Testis (tissue), 3 donors: ENCODE measurements around the gene FSTL5. TPM values are rescaled to one million over a fixed set of nuclear protein-coding genes. Genes with fewer than 3 reads are reported as not detected.

Experiments
- DNase-seq: peaks from one replicate; pipeline ENCODE4 v3.0.0-alpha.2; 2019
- H3K27ac ChIP-seq, 2 donors: fragments of 200-600 bp; sonication (generic); one replicate each; pipeline ENCODE4 v1.5.1; 2019
- H3K27me3 ChIP-seq: fragments of 200-600 bp; sonication (generic); one replicate; pipeline ENCODE4 v1.5.1; 2019
- H3K36me3 ChIP-seq: fragments of 200-600 bp; sonication (generic); one replicate; pipeline ENCODE4 v1.5.1; 2017; ENCODE audit warnings: low read depth; ENCODE audit errors: missing control alignments
- H3K4me1 ChIP-seq: fragments of 200-600 bp; sonication (generic); one replicate; pipeline ENCODE4 v1.5.1; 2019
- H3K4me3 ChIP-seq, 2 donors: fragments of 200-600 bp; sonication (generic); one replicate each; pipeline ENCODE4 v1.5.1; 2017 to 2019
- H3K9me3 ChIP-seq: fragments of 200-600 bp; sonication (generic); one replicate; pipeline ENCODE4 v1.5.1; 2017
- POLR2A ChIP-seq: fragments of 450-650 bp; IDR thresholded peaks from one replicate; pipeline ENCODE4 v1.6.1; 2017; ENCODE audit warnings: antibody characterized with exemption, mild to moderate bottlenecking, moderate library complexity
- whole genome bisulfite sequencing, 2 donors: methylation state at CpG; one replicate each; pipeline ENCODE4 v1.1.5; 2018; 5-methylcytosine and 5-hydroxymethylcytosine counted together
- intact Hi-C: fragments of 100-400 bp; cut with DNase I; formaldehyde crosslinking; loops from one replicate; pipeline ENCODE4 v1.15.1; 2023; ENCODE audit warnings: low total_unique reads
- polyA plus RNA-seq: library from polyadenylated mRNA; stranded (reverse); fragments of 350-450 nt; fragmentation: Illumina TruSeq; extraction: RNeasy Lipid Tissue Mini Kit (QIAGEN cat#74804); gene quantifications from one replicate; pipeline ENCODE4 v1.2.3, GENCODE V29; 2014; ENCODE audit warnings: low read depth, low replicate concordance; ENCODE audit not compliant: insufficient read depth
- total RNA-seq, 2 donors: library from RNA; depleted of rRNA; stranded (reverse); fragments of >200 nt; gene quantifications; one replicate each; pipeline ENCODE4 v1.2.3, GENCODE V29; 2016
- TF ChIP-seq, protein P1 (sequence below), 3 experiments: fragments of 450-650 bp in 2 of 3; fragments of 200-600 bp in 1 of 3; sonication (generic) in 1 of 3; IDR thresholded peaks; one replicate each; pipeline ENCODE4 v1.5.1; 2016 to 2019; ENCODE audit warnings: antibody characterized with exemption in 3 of 3, mild to moderate bottlenecking in 2 of 3, moderate library complexity in 1 of 3

Gene FSTL5
- total and polyA plus RNA-seq, 3 donors from 2014 or later = 0.57 to 1.0 (median 0.68) TPM

DNA sequence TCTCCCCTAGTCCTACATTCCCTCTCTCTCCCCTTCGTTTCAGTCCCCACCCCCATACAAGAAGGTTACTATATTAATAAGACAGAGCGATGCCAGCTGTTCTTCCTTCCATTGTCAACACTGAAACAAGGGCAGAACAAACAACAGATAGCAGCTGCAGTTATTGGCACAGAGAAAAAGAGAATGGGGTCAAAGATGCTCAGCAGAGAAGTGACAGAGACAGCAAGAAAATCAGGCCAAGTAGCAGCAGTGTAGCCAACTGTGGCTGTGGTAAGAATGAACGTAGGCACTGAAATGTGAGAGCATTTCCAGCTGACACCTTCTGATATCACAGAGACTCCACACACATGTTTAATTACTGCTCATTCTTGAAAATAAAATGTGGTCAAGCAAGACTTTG is 641.8 kb downstream of the FSTL5 start:
- no peaks in the 10 kb centered on the region for H3K4me1 ChIP-seq
- no peak overlapping the region for H3K4me3 ChIP-seq
- TF ChIP-seq, protein P1, sequence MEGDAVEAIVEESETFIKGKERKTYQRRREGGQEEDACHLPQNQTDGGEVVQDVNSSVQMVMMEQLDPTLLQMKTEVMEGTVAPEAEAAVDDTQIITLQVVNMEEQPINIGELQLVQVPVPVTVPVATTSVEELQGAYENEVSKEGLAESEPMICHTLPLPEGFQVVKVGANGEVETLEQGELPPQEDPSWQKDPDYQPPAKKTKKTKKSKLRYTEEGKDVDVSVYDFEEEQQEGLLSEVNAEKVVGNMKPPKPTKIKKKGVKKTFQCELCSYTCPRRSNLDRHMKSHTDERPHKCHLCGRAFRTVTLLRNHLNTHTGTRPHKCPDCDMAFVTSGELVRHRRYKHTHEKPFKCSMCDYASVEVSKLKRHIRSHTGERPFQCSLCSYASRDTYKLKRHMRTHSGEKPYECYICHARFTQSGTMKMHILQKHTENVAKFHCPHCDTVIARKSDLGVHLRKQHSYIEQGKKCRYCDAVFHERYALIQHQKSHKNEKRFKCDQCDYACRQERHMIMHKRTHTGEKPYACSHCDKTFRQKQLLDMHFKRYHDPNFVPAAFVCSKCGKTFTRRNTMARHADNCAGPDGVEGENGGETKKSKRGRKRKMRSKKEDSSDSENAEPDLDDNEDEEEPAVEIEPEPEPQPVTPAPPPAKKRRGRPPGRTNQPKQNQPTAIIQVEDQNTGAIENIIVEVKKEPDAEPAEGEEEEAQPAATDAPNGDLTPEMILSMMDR (IDR thresholded peaks at IDR 0.05) = no peak
- TF ChIP-seq POLR2A = no peak
- DNase-seq = peak; percentile 42
- H3K9me3 ChIP-seq = no peaks in the 10 kb centered on the region
- H3K27me3 ChIP-seq = no peaks in the 10 kb centered on the region
- WGBS, 2 donors = 23 to 24% methylated on average over 3 of the region's 3 CpGs
- intact Hi-C loops = no loop called here
- no peak overlapping the region for H3K27ac ChIP-seq
- H3K36me3 ChIP-seq = no peaks in the 10 kb centered on the region

DNA sequence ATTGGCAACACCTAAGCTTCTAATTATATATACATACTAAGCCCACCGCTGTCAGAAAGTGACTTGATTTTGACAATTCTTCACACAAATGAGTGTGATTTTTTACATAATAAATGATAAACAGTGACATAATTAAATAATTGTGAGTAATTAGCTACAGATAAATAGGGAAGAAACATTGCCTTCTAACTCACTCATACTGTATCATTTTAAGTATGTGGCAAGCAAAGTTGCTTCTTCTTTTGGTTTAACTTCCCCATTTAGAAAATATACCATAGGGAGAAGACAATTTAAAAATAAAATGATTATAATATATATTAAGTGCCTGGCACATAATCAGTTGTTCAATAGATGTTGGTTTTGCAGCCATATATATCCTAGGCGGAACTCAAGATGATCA is 644.2 kb downstream of the FSTL5 start:
- TF ChIP-seq POLR2A = no peak
- TF ChIP-seq, protein P1 (IDR thresholded peaks at IDR 0.05) = no peak
- Histone ChIP-seq H3K4me1 (no peaks in the 10 kb centered on the region), H3K36me3 (no peaks in the 10 kb centered on the region), H3K27me3 (no peaks in the 10 kb centered on the region), H3K27ac (no peak overlapping the region), H3K9me3 (no peaks in the 10 kb centered on the region), H3K4me3 (no peak overlapping the region)
- intact Hi-C loops = no loop called here
- WGBS, 2 donors = 93 to 98% methylated on average over 2 of the region's 2 CpGs
- no peak for DNase-seq

DNA sequence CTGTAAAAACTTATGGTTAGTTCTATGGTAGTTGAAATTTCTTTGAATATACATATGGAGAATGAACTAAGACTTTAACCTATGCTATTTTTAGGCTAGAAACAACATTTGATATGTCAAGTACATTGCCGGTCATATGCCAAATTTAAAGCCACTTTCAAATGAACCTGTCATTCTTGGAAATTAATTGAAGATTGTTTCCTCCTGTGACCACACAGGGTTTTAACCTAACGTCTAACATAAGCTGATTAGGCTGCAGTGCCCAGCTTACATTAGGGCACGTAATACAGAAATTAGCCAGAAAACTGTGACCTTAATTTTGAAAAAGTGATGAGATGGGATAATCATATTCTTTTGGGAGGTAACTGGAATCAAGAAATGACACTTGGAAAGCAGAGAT is 645.9 kb downstream of the FSTL5 start:
- no peaks in the 10 kb centered on the region for H3K27me3 ChIP-seq
- H3K4me3 ChIP-seq = no peak overlapping the region
- no peak for TF ChIP-seq POLR2A
- TF ChIP-seq, protein P1 (IDR thresholded peaks at IDR 0.05) = no peak
- H3K4me1 ChIP-seq = no peaks in the 10 kb centered on the region
- intact Hi-C loops = no loop called here
- H3K9me3 ChIP-seq = no peaks in the 10 kb centered on the region
- H3K27ac ChIP-seq = no peak overlapping the region
- WGBS, 2 donors = 62 to 79% methylated on average over 3 of the region's 3 CpGs
- DNase-seq = no peak
- H3K36me3 ChIP-seq = no peaks in the 10 kb centered on the region

DNA sequence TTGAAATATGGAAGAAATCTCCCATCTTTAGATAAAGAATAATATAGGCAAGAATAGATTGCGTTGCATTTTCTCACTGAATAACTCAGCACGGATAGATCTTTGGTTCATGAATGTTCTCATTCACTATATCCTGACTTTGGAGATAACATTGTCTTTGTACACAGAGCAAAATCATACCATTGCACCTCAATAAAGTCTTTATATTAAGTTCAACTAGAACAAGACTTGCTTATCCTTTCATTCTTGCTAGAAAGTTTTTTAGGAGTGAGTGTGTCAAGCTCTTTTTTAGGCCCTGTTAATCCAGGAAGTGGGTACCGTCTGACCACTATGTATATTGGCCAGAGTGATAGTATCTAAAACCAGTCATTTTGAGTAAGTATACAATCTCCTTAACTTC is 658.7 kb downstream of the FSTL5 start:
- Histone ChIP-seq H3K9me3 (no peaks in the 10 kb centered on the region), H3K36me3 (no peaks in the 10 kb centered on the region), H3K4me1 (no peaks in the 10 kb centered on the region), H3K27me3 (no peaks in the 10 kb centered on the region), H3K27ac (no peak overlapping the region), H3K4me3 (no peak overlapping the region)
- intact Hi-C loops = no loop called here
- WGBS, 2 donors = 53 to 71% methylated on average over 3 of the region's 3 CpGs
- TF ChIP-seq, protein P1 (IDR thresholded peaks at IDR 0.05) = no peak
- no peak for TF ChIP-seq POLR2A
- no peak for DNase-seq

DNA sequence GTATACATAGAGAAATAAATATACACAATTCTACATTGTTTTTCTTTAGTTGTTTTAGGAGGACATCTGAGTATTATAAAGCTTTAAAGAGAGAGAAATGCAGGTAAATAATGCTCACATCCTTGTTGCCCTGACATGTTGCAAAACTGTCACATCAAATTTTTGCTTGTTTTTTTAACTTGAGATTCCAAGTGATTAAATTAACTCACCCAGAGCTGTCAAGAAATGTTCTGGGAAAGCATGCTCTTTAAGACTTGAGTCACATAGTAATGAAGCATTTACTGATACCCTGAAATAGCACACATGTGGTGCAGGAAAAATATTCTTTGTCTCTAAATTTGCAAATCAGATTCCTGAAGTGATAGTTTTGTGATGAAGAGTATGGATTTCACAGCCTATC is 665.6 kb downstream of the FSTL5 start:
- H3K27me3 ChIP-seq = no peaks in the 10 kb centered on the region
- H3K4me1 ChIP-seq = no peaks in the 10 kb centered on the region
- DNase-seq = no peak
- no peaks in the 10 kb centered on the region for H3K9me3 ChIP-seq
- H3K36me3 ChIP-seq = no peaks in the 10 kb centered on the region
- no peak overlapping the region for H3K27ac ChIP-seq
- TF ChIP-seq POLR2A = no peak
- intact Hi-C loops = no loop called here
- H3K4me3 ChIP-seq = no peak overlapping the region
